Trophoblast cell (in vitro differentiated cells and primary cell): ENCODE measurements around the gene ZNF688.
A peak's percentile ranks its signal among the peaks of the same experiment; 100 is the strongest.

Source experiments
- DNase-seq, 2 donors: peaks; one replicate each; pipeline ENCODE4 v3.0.0-alpha.2; 2016
- H2AFZ ChIP-seq: 2 replicates; pipeline ENCODE4 v1.6.1; 2013; ENCODE audit warnings: low read length, moderate library complexity, mild to moderate bottlenecking; ENCODE audit not compliant: insufficient read depth, poor library complexity
- H2AK5ac ChIP-seq: 2 replicates; pipeline ENCODE4 v1.6.1; 2013; ENCODE audit warnings: mild to moderate bottlenecking, low read length
- H2BK120ac ChIP-seq: 2 replicates; pipeline ENCODE4 v1.6.1; 2013; ENCODE audit warnings: low read length, mild to moderate bottlenecking, moderate library complexity; ENCODE audit not compliant: insufficient read depth, poor library complexity
- H2BK12ac ChIP-seq: 2 replicates; pipeline ENCODE4 v1.6.1; 2013; ENCODE audit warnings: mild to moderate bottlenecking, low read length, moderate library complexity
- H2BK5ac ChIP-seq: 2 replicates; pipeline ENCODE4 v1.6.1; 2013; ENCODE audit warnings: low read length, low read depth, moderate library complexity, mild to moderate bottlenecking; ENCODE audit not compliant: poor library complexity
- H3K14ac ChIP-seq: 2 replicates; pipeline ENCODE4 v1.6.1; 2013; ENCODE audit warnings: mild to moderate bottlenecking, low read length
- H3K18ac ChIP-seq: 2 replicates; pipeline ENCODE4 v1.6.1; 2013; ENCODE audit warnings: mild to moderate bottlenecking, low read length
- H3K23ac ChIP-seq: 2 replicates; pipeline ENCODE4 v1.6.1; 2013; ENCODE audit warnings: low read length
- H3K27ac ChIP-seq: 2 replicates; pipeline ENCODE4 v1.5.1; 2013; ENCODE audit warnings: low read depth, mild to moderate bottlenecking, inconsistent platforms, low read length, moderate library complexity
- H3K27me3 ChIP-seq: 2 replicates; pipeline ENCODE4 v1.6.1; 2013; ENCODE audit warnings: inconsistent platforms, mild to moderate bottlenecking, low read length, moderate library complexity; ENCODE audit not compliant: insufficient read depth
- H3K36me3 ChIP-seq, 2 experiments: 1 replicate in 1 of 2; 2 replicates in 1 of 2; pipeline ENCODE4 v1.6.1; 2013; ENCODE audit warnings: low read length in 2 of 2, mild to moderate bottlenecking in 2 of 2, moderate library complexity in 1 of 2; ENCODE audit not compliant: insufficient read depth in 2 of 2, control insufficient read depth in 1 of 2
- H3K4ac ChIP-seq: 2 replicates; pipeline ENCODE4 v1.6.1; 2013; ENCODE audit warnings: low read depth, mild to moderate bottlenecking, low read length, moderate library complexity
- H3K4me1 ChIP-seq, 2 experiments: 1 replicate in 1 of 2; 2 replicates in 1 of 2; pipeline ENCODE4 v1.6.1; 2013; ENCODE audit warnings: low read length in 2 of 2, mild to moderate bottlenecking in 2 of 2, moderate library complexity in 1 of 2; ENCODE audit not compliant: insufficient read depth in 2 of 2, control insufficient read depth in 1 of 2
- H3K4me2 ChIP-seq: 2 replicates; pipeline ENCODE4 v1.6.1; 2013; ENCODE audit warnings: inconsistent platforms, mild to moderate bottlenecking, low read length, moderate library complexity
- H3K4me3 ChIP-seq: 2 replicates; pipeline ENCODE4 v1.5.1; 2013; ENCODE audit warnings: mild to moderate bottlenecking, low read depth, low read length, inconsistent platforms
- H3K79me1 ChIP-seq: one replicate; pipeline ENCODE4 v1.6.1; 2013; ENCODE audit warnings: low read length
- H3K79me2 ChIP-seq: 2 replicates; pipeline ENCODE4 v1.6.1; 2013; ENCODE audit warnings: low read length, mild to moderate bottlenecking; ENCODE audit not compliant: control insufficient read depth, insufficient read depth, poor library complexity
- H3K9ac ChIP-seq: 2 replicates; pipeline ENCODE4 v1.6.1; 2013; ENCODE audit warnings: mild to moderate bottlenecking, low read length
- H3K9me3 ChIP-seq: 2 replicates; pipeline ENCODE4 v1.6.1; 2013; ENCODE audit warnings: low read depth, mild to moderate bottlenecking, control low read depth, inconsistent platforms, low read length; ENCODE audit not compliant: insufficient read depth
- H4K12ac ChIP-seq: 2 replicates; pipeline ENCODE4 v1.6.1; 2013; ENCODE audit warnings: low read depth, mild to moderate bottlenecking, low read length, moderate library complexity
- H4K8ac ChIP-seq: 2 replicates; pipeline ENCODE4 v1.6.1; 2013; ENCODE audit warnings: low read depth, mild to moderate bottlenecking, low read length, moderate library complexity
- H4K91ac ChIP-seq: one replicate; pipeline ENCODE4 v1.6.1; 2013; ENCODE audit warnings: low read depth, mild to moderate bottlenecking, low read length, moderate library complexity
- WGBS: extraction: QIAGEN DNeasy Blood & Tissue Kit; methylation state at CpG from one replicate; pipeline ENCODE4 v1.1.7; 2013; ENCODE audit warnings: missing lambda C conversion rate; ENCODE audit not compliant: insufficient read length, insufficient coverage; ENCODE audit errors: extremely low coverage; 5-methylcytosine and 5-hydroxymethylcytosine counted together

ZNF688 gene

DNA sequence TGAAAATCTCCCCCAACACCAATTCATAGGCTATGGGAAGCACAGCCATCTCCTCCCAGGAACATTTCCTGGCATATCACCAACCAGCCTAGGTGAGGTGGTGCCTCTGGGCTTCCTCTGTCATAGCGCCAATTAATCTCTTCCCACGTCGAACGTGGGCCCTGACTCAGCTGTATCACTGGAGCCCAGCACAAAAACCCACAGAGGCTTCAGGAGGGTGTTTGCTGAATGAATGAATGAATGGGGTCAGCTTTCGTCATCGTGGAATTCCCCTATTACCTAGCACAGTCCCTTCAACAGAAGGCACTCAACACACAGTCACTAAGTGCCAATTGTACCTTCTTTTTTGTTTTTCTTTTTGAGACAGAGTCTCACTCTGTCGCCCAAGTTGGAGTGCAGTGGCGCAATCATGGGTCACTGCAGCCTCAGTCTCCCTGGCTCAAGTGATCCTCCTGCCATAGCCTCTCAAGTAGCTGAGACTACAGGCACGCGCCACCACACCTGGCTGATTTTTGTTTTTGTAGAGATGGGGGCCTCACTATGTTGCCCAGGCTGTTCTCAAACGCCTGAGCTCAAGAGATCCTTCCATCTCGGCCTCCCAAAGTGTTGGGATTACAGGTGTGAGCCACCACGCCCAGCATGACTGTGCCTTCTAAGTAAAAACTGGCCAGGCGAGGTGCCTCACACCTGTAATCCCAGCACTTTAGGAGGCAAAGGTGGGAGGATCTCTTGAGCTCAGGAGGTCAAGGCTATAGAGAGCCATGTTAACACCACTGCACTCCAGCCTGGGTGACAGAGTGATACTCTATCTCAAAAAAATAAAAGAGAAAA lies 4.1 kb downstream of the ZNF688 start:
- Histone ChIP-seq H3K18ac (no peak overlapping the region), H3K36me3 (peaks cover 0 to 3% of the 10 kb centered on the region in 2 experiments), H2AFZ (no peak overlapping the region), H3K79me2 (peaks cover 9% of the 10 kb centered on the region), H3K4ac (no peak overlapping the region), H3K4me1 (peaks cover 7 to 8% of the 10 kb centered on the region in 2 experiments), H3K27me3 (no peaks in the 10 kb centered on the region), H4K12ac (no peak overlapping the region), H2BK12ac (no peak overlapping the region), H2BK5ac (no peak overlapping the region), H3K9me3 (peaks cover 2% of the 10 kb centered on the region), H4K91ac (no peak overlapping the region), H3K4me2 (no peak overlapping the region), H3K79me1 (peaks cover 11% of the 10 kb centered on the region), H3K9ac (no peak overlapping the region), H2AK5ac (no peak overlapping the region), H3K27ac (no peak overlapping the region), H3K23ac (no peak overlapping the region), H3K14ac (no peak overlapping the region), H4K8ac (no peak overlapping the region), H2BK120ac (no peak overlapping the region), H3K4me3 (no peak overlapping the region)
- peak in 1 of 2 donors; percentile 19 for DNase-seq
- no CpG with 5 or more reads among the region's 14 CpGs for WGBS

DNA sequence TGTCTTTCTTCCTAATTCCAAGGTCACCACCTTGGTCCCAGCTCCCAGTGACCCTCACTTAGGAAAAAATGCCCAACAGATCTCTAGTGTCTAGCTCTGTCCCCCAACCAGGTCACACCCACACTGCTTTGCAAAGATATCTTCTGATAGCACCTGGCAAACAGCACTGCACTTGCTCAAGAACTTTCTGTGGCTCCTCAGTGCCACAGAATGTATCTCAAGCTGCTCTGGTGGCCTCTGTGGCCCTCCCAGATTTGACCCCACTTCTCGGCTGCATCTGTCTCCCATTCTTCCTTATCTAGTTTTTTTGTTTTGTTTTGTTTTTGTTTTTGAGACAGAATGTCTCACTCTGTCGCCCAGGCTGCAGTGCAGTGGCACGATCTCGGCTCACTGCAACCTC lies 5.0 kb downstream of the ZNF688 start:
- DNase-seq: no peak
- peaks cover 0 to 3% of the 10 kb centered on the region in 2 experiments for H3K36me3 ChIP-seq
- H3K4me3 ChIP-seq: no peak overlapping the region
- H3K9ac ChIP-seq: no peak overlapping the region
- H3K27ac ChIP-seq: no peak overlapping the region
- no peak overlapping the region for H2AFZ ChIP-seq
- no CpG with 5 or more reads among the region's 4 CpGs for WGBS
- H4K91ac ChIP-seq: no peak overlapping the region
- no peak overlapping the region for H3K4me2 ChIP-seq
- no peak overlapping the region for H2BK12ac ChIP-seq
- H2AK5ac ChIP-seq: no peak overlapping the region
- H4K12ac ChIP-seq: no peak overlapping the region
- no peak overlapping the region for H4K8ac ChIP-seq
- peaks cover 7% of the 10 kb centered on the region for H3K79me1 ChIP-seq
- no peak overlapping the region for H3K18ac ChIP-seq
- peaks cover 5% of the 10 kb centered on the region in 2 experiments for H3K4me1 ChIP-seq
- peaks cover 7% of the 10 kb centered on the region for H3K79me2 ChIP-seq
- peaks cover 2% of the 10 kb centered on the region for H3K9me3 ChIP-seq
- H3K14ac ChIP-seq: no peak overlapping the region
- no peak overlapping the region for H3K4ac ChIP-seq
- H2BK5ac ChIP-seq: no peak overlapping the region
- no peak overlapping the region for H3K23ac ChIP-seq
- H2BK120ac ChIP-seq: no peak overlapping the region
- no peaks in the 10 kb centered on the region for H3K27me3 ChIP-seq

DNA sequence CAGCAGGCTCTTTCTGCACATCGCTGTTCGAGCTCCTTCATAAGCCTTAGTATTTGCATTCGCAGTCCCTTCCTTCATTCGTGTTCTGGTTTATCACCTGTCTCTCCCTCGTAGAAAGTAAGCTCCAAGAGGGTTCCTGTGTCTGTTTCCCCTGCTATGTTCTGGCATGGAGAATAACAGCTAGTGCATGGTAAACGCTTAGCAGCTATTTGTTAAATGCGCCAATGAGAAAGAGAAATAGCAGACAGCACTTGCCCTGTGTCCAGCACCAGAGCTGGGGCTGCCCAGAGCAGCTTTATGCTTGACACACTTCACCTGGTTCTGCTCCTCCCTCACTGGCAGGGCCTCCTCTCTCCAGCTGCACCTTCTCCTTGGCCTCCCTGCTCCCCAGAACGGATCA lies 5.5 kb downstream of the ZNF688 start:
- peaks cover 1% of the 10 kb centered on the region for H3K79me2 ChIP-seq
- peaks cover 3% of the 10 kb centered on the region in 2 experiments for H3K4me1 ChIP-seq
- peaks cover 2% of the 10 kb centered on the region for H3K9me3 ChIP-seq
- H2AFZ ChIP-seq: no peak overlapping the region
- no peak overlapping the region for H3K18ac ChIP-seq
- no peaks in the 10 kb centered on the region for H3K27me3 ChIP-seq
- WGBS: no CpG with 5 or more reads among the region's 8 CpGs
- H3K9ac ChIP-seq: no peak overlapping the region
- no peak overlapping the region for H3K23ac ChIP-seq
- no peak overlapping the region for H4K91ac ChIP-seq
- no peak overlapping the region for H4K12ac ChIP-seq
- no peak overlapping the region for H2BK120ac ChIP-seq
- DNase-seq: no peak
- peaks cover 2% of the 10 kb centered on the region for H3K79me1 ChIP-seq
- no peak overlapping the region for H2AK5ac ChIP-seq
- H3K27ac ChIP-seq: no peak overlapping the region
- no peak overlapping the region for H2BK12ac ChIP-seq
- no peak overlapping the region for H2BK5ac ChIP-seq
- no peak overlapping the region for H3K14ac ChIP-seq
- no peak overlapping the region for H3K4me3 ChIP-seq
- no peak overlapping the region for H3K4me2 ChIP-seq
- H3K4ac ChIP-seq: no peak overlapping the region
- peaks cover 0 to 3% of the 10 kb centered on the region in 2 experiments for H3K36me3 ChIP-seq
- no peak overlapping the region for H4K8ac ChIP-seq

- H2AK5ac ChIP-seq: no peak overlapping the region
- no peak overlapping the region for H4K12ac ChIP-seq
- H3K79me1 ChIP-seq: no peaks in the 10 kb centered on the region
- H3K79me2 ChIP-seq: no peaks in the 10 kb centered on the region
- no peak overlapping the region for H2BK120ac ChIP-seq
- H3K36me3 ChIP-seq: peaks cover 0 to 3% of the 10 kb centered on the region in 2 experiments
- no peaks in the 10 kb centered on the region for H3K27me3 ChIP-seq
- H3K18ac ChIP-seq: no peak overlapping the region
- no peaks in the 10 kb centered on the region for H3K4me1 ChIP-seq
- no peak overlapping the region for H2BK5ac ChIP-seq
- no peak overlapping the region for H3K27ac ChIP-seq
- H2BK12ac ChIP-seq: no peak overlapping the region
- H3K14ac ChIP-seq: no peak overlapping the region
- H3K4me2 ChIP-seq: no peak overlapping the region
- peaks cover 2% of the 10 kb centered on the region for H3K9me3 ChIP-seq
- H3K4me3 ChIP-seq: no peak overlapping the region
- no peak overlapping the region for H4K91ac ChIP-seq
- no peak overlapping the region for H2AFZ ChIP-seq
- no peak overlapping the region for H4K8ac ChIP-seq
- no peak for DNase-seq
- WGBS: no CpG with 5 or more reads among the region's 7 CpGs
- no peak overlapping the region for H3K4ac ChIP-seq
- H3K23ac ChIP-seq: no peak overlapping the region
- H3K9ac ChIP-seq: no peak overlapping the region
Observed at GRCh38 chr16:30565526-30565925, 6.0 kb downstream of the ZNF688 start.
